Measurements from ENCODE around the gene HTR3B.

Gene HTR3B

GRCh38 chr11:113904379-113905101 lies at the start of gene HTR3B:
HTR3B (plus strand) TSS chr11:113904796; CDS start chr11:113904934, 138 bp downstream.
- H3K4me3 ChIP-seq (ENCODE audit: low read length): no peak within 1 kb of the TSS
- no peaks in the 10 kb centered on the region for H3K9me3 ChIP-seq (ENCODE audit: low read length)
- no peaks in the 10 kb centered on the region for H3K36me3 ChIP-seq (ENCODE audit: insufficient read depth, low read length)
- no peak within 1 kb of the TSS for H2AFZ ChIP-seq (ENCODE audit: low read depth, low read length)
- no peaks in the 10 kb centered on the region for H3K4me1 ChIP-seq (ENCODE audit: insufficient read depth, low read length)
- H3K27me3 ChIP-seq (ENCODE audit: insufficient read depth, low read length): peaks cover 27% of the 10 kb centered on the region

DNA sequence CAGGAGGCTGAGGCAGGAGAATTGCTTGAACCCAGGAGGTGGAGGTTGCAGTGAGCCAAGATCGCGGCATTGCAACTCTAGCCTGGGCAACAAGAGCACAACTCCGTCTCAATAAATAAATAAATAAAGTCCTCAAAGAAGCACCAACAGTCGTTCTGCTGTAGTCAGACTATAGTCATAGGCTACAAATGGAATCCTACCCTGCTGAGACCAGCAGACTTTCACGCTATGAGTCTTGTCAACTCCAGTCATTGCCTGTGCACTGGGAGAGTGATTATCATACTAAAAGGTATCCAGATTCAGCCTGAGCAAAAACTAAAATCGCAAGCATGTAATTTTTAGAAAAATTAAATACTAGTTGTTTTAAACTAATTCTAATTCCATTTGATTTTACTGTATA lies 48.8 kb upstream of the HTR3B start:
- no peaks in the 10 kb centered on the region for H3K27me3 ChIP-seq (ENCODE audit: insufficient read depth, low read length)
- H3K4me3 ChIP-seq (ENCODE audit: low read length): no peak overlapping the region
- H3K4me1 ChIP-seq (ENCODE audit: insufficient read depth, low read length): no peaks in the 10 kb centered on the region
- peaks cover 3% of the 10 kb centered on the region for H3K9me3 ChIP-seq (ENCODE audit: low read length)
- peaks cover 16% of the 10 kb centered on the region for H3K36me3 ChIP-seq (ENCODE audit: insufficient read depth, low read length)
- no peak overlapping the region for H2AFZ ChIP-seq (ENCODE audit: low read depth, low read length)

GRCh38 chr11:113856966-113857759 lies 47.4 kb upstream of the HTR3B start:
- no peak overlapping the region for H2AFZ ChIP-seq (ENCODE audit: low read depth, low read length)
- H3K4me1 ChIP-seq (ENCODE audit: insufficient read depth, low read length): no peaks in the 10 kb centered on the region
- H3K9me3 ChIP-seq (ENCODE audit: low read length): no peaks in the 10 kb centered on the region
- H3K36me3 ChIP-seq (ENCODE audit: insufficient read depth, low read length): peaks cover 9% of the 10 kb centered on the region
- no peak overlapping the region for H3K4me3 ChIP-seq (ENCODE audit: low read length)
- no peaks in the 10 kb centered on the region for H3K27me3 ChIP-seq (ENCODE audit: insufficient read depth, low read length)

DNA sequence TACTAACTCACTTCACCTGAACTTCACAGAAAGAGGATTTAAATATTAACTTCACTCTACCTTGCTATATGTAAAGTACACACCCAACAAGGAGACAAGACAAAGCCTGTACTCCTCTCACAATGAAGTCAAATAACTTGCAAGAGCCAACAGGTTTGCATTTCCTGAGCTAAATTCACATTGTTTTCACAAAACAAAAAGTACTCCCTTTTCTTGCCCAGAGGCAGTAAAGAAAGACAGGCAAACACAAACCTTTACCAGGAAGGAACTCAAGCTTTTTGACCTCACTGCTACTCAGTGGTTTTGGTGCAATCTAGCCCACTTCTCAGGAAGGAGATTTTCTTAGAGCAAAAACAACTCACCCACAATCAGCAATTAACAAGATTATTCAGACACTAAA lies 44.9 kb upstream of the HTR3B start:
- no peaks in the 10 kb centered on the region for H3K27me3 ChIP-seq (ENCODE audit: insufficient read depth, low read length)
- no peak overlapping the region for H2AFZ ChIP-seq (ENCODE audit: low read depth, low read length)
- H3K4me1 ChIP-seq (ENCODE audit: insufficient read depth, low read length): no peaks in the 10 kb centered on the region
- peaks cover 2% of the 10 kb centered on the region for H3K9me3 ChIP-seq (ENCODE audit: low read length)
- H3K36me3 ChIP-seq (ENCODE audit: insufficient read depth, low read length): no peaks in the 10 kb centered on the region
- no peak overlapping the region for H3K4me3 ChIP-seq (ENCODE audit: low read length)

DNA sequence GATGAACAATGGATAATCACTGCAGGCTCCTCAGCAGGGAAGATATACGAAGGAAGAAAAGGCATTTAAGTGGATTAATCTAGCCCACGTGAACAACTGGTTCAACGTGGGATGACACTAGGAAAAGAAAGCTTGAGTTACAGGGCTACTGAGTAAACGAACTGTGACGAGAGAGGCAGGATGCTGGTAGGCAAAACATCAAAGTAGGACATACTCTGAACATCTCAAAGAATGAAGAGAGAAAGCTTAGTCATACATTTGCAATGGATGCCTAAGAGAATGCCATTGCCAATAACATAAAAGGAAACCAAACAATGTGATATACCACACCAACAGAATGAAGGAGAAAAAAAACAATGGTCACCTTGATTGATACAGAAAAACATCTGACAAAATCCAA lies 42.2 kb upstream of the HTR3B start:
- no peak overlapping the region for H2AFZ ChIP-seq (ENCODE audit: low read depth, low read length)

DNA sequence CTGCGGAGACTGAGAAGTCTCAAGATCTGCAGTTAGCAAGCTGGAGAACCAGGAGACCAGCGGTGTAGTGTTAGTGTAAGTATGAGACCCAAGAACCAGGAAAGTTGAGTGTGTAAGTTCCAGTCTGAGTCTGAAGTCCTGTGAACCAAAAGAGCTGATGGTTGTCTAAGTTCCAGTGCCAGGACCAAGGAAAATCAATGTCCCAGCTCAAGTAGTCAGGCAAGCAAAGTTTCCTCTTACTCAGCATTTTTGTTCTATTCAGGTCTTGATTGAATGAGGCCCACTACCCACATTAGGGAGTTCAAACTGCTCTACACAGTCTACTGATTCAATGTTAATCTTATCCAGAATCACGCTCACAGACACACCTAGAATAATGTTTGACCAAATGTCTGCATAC lies 40.2 kb upstream of the HTR3B start:
- H3K4me1 ChIP-seq (ENCODE audit: insufficient read depth, low read length): no peaks in the 10 kb centered on the region
- H3K36me3 ChIP-seq (ENCODE audit: insufficient read depth, low read length): peaks cover 10% of the 10 kb centered on the region
- H2AFZ ChIP-seq (ENCODE audit: low read depth, low read length): no peak overlapping the region
- no peaks in the 10 kb centered on the region for H3K27me3 ChIP-seq (ENCODE audit: insufficient read depth, low read length)
- peaks cover 5% of the 10 kb centered on the region for H3K9me3 ChIP-seq (ENCODE audit: low read length)
- H3K4me3 ChIP-seq (ENCODE audit: low read length): no peak overlapping the region

More for the DNA sequence above, 42.2 kb upstream of the HTR3B start:
- no peaks in the 10 kb centered on the region for H3K27me3 ChIP-seq (ENCODE audit: insufficient read depth, low read length)
- peaks cover under 1% of the 10 kb centered on the region for H3K36me3 ChIP-seq (ENCODE audit: insufficient read depth, low read length)
- H3K9me3 ChIP-seq (ENCODE audit: low read length): peaks cover 5% of the 10 kb centered on the region
- H3K4me3 ChIP-seq (ENCODE audit: low read length): no peak overlapping the region
- H3K4me1 ChIP-seq (ENCODE audit: insufficient read depth, low read length): no peaks in the 10 kb centered on the region

GRCh38 chr11:113865873-113866272 lies 38.7 kb upstream of the HTR3B start:
- H2AFZ ChIP-seq (ENCODE audit: low read depth, low read length): no peak overlapping the region
- no peaks in the 10 kb centered on the region for H3K4me1 ChIP-seq (ENCODE audit: insufficient read depth, low read length)
- H3K36me3 ChIP-seq (ENCODE audit: insufficient read depth, low read length): peaks cover 10% of the 10 kb centered on the region
- H3K9me3 ChIP-seq (ENCODE audit: low read length): peaks cover 5% of the 10 kb centered on the region
- H3K4me3 ChIP-seq (ENCODE audit: low read length): no peak overlapping the region
- H3K27me3 ChIP-seq (ENCODE audit: insufficient read depth, low read length): no peaks in the 10 kb centered on the region

- Histone ChIP-seq H3K36me3 (ENCODE audit: insufficient read depth, low read length) (peaks cover 10% of the 10 kb centered on the region), H3K4me3 (ENCODE audit: low read length) (no peak overlapping the region), H3K9me3 (ENCODE audit: low read length) (peaks cover 5% of the 10 kb centered on the region), H2AFZ (ENCODE audit: low read depth, low read length) (no peak overlapping the region), H3K27me3 (ENCODE audit: insufficient read depth, low read length) (no peaks in the 10 kb centered on the region), H3K4me1 (ENCODE audit: insufficient read depth, low read length) (peaks cover 6% of the 10 kb centered on the region)
These were observed 36.6 kb upstream of the HTR3B start for GRCh38 chr11:113867843-113868503.

DNA sequence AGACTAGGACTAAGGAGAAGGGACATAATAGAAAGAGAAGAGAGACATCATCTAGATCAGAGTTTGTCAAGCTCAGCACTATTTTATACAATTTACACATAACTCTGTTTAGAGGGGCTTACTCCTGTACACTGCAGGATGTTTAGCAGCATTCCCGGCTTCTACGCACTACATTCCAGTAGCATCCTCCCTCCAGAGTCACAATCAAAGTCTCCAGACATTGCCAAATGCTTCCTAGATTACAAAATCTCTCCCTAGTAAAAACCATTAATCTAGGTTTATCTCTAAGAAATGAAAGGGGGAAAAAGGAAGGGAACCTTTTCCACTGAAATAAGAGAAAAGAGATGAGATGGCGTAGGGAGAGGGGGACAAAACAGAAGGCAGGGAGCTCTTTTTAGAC lies 33.3 kb upstream of the HTR3B start:
- no peaks in the 10 kb centered on the region for H3K27me3 ChIP-seq (ENCODE audit: insufficient read depth, low read length)
- H3K4me1 ChIP-seq (ENCODE audit: insufficient read depth, low read length): peaks cover 21% of the 10 kb centered on the region
- no peak overlapping the region for H2AFZ ChIP-seq (ENCODE audit: low read depth, low read length)
- no peaks in the 10 kb centered on the region for H3K9me3 ChIP-seq (ENCODE audit: low read length)
- peaks cover 10% of the 10 kb centered on the region for H3K36me3 ChIP-seq (ENCODE audit: insufficient read depth, low read length)
- no peak overlapping the region for H3K4me3 ChIP-seq (ENCODE audit: low read length)

GRCh38 chr11:113873236-113873626 lies 31.4 kb upstream of the HTR3B start:
- no peaks in the 10 kb centered on the region for H3K27me3 ChIP-seq (ENCODE audit: insufficient read depth, low read length)
- no peaks in the 10 kb centered on the region for H3K9me3 ChIP-seq (ENCODE audit: low read length)
- peaks cover 24% of the 10 kb centered on the region for H3K4me1 ChIP-seq (ENCODE audit: insufficient read depth, low read length)
- H3K36me3 ChIP-seq (ENCODE audit: insufficient read depth, low read length): peaks cover 3% of the 10 kb centered on the region
- peak overlapping the region; percentile 20 for H3K4me3 ChIP-seq (ENCODE audit: low read length)
- no peak overlapping the region for H2AFZ ChIP-seq (ENCODE audit: low read depth, low read length)

- H3K36me3 ChIP-seq (ENCODE audit: insufficient read depth, low read length): peaks cover 3% of the 10 kb centered on the region
- H3K4me3 ChIP-seq (ENCODE audit: low read length): peak overlapping the region; percentile 72
- no peaks in the 10 kb centered on the region for H3K9me3 ChIP-seq (ENCODE audit: low read length)
- no peaks in the 10 kb centered on the region for H3K27me3 ChIP-seq (ENCODE audit: insufficient read depth, low read length)
- H2AFZ ChIP-seq (ENCODE audit: low read depth, low read length): no peak overlapping the region
- peaks cover 24% of the 10 kb centered on the region for H3K4me1 ChIP-seq (ENCODE audit: insufficient read depth, low read length)
These were observed 30.5 kb upstream of the HTR3B start for GRCh38 chr11:113874096-113874495.

- H3K4me3 ChIP-seq (ENCODE audit: low read length): peak overlapping the region; percentile 72
These were observed 29.9 kb upstream of the HTR3B start for GRCh38 chr11:113874581-113875233.

More at GRCh38 chr11:113874581-113875233, 29.9 kb upstream of the HTR3B start:
- peak overlapping the region; percentile 93 for H2AFZ ChIP-seq (ENCODE audit: low read depth, low read length)
- no peaks in the 10 kb centered on the region for H3K27me3 ChIP-seq (ENCODE audit: insufficient read depth, low read length)
- no peaks in the 10 kb centered on the region for H3K36me3 ChIP-seq (ENCODE audit: insufficient read depth, low read length)
- peaks cover 24% of the 10 kb centered on the region for H3K4me1 ChIP-seq (ENCODE audit: insufficient read depth, low read length)
- H3K9me3 ChIP-seq (ENCODE audit: low read length): no peaks in the 10 kb centered on the region

All from neuron (in vitro differentiated cells).